Ishikawa (cell line): ENCODE measurements around the gene CLEC4C.

Source experiments
- CEBPB ChIP-seq: IDR thresholded peaks from 2 replicates; pipeline ENCODE4 v1.6.1; 2012
- EGR1 ChIP-seq: IDR thresholded peaks from 2 replicates; pipeline ENCODE4 v1.6.1; 2012
- EP300 ChIP-seq: IDR thresholded peaks from 2 replicates; pipeline ENCODE4 v1.6.1; 2012; ENCODE audit warnings: borderline replicate concordance
- FOXM1 ChIP-seq: IDR thresholded peaks from 2 replicates; pipeline ENCODE4 v1.6.1; 2012; ENCODE audit warnings: low read depth, borderline replicate concordance
- RAD21 ChIP-seq: IDR thresholded peaks from 2 replicates; pipeline ENCODE4 v1.6.1; 2012; ENCODE audit warnings: low read depth
- TAF1 ChIP-seq: IDR thresholded peaks from 2 replicates; pipeline ENCODE4 v1.6.1; 2012; ENCODE audit warnings: low read depth, mild to moderate bottlenecking
- TEAD4 ChIP-seq: IDR thresholded peaks from 2 replicates; pipeline ENCODE4 v1.6.1; 2012
- YY1 ChIP-seq: IDR thresholded peaks from 2 replicates; pipeline ENCODE4 v1.6.1; 2012; ENCODE audit warnings: low read depth
- TF ChIP-seq, protein P1 (sequence below): IDR thresholded peaks from 2 replicates; pipeline ENCODE4 v1.6.1; 2012
- TF ChIP-seq, protein P2 (sequence below): IDR thresholded peaks from 2 replicates; pipeline ENCODE4 v1.6.1; 2012; ENCODE audit warnings: low read depth, mild to moderate bottlenecking
- TF ChIP-seq, protein P3 (sequence below): IDR thresholded peaks from 2 replicates; pipeline ENCODE4 v1.6.1; 2012

DNA sequence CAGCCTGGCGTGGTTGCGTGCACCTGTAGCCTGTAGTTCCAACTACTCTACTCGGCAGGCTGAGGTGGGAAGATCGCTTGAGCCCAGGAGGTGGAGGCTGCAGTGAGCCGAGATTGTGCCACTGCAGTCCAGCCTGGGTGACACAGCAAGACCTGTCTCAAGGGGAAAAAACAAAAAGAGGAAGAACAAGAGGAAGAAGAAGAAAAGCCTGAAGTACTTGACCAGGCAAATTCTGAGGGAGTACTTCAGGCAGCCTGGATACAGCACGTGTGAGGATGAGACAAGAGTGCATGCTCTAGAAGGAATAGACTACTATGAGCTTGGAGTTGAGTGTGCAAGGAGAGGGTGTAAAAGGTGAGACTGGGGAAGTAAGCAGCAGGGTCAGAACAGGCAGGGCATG, 53.4 kb downstream of the CLEC4C start:
- TF ChIP-seq YY1 (no peak), EP300 (no peak), RAD21 (no peak), EGR1 (no peak), TAF1 (no peak), CEBPB (no peak), TEAD4 (no peak), FOXM1 (no peak)
- TF ChIP-seq, protein P1, sequence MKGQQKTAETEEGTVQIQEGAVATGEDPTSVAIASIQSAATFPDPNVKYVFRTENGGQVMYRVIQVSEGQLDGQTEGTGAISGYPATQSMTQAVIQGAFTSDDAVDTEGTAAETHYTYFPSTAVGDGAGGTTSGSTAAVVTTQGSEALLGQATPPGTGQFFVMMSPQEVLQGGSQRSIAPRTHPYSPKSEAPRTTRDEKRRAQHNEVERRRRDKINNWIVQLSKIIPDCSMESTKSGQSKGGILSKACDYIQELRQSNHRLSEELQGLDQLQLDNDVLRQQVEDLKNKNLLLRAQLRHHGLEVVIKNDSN, result no peak
- TF ChIP-seq, protein P2, sequence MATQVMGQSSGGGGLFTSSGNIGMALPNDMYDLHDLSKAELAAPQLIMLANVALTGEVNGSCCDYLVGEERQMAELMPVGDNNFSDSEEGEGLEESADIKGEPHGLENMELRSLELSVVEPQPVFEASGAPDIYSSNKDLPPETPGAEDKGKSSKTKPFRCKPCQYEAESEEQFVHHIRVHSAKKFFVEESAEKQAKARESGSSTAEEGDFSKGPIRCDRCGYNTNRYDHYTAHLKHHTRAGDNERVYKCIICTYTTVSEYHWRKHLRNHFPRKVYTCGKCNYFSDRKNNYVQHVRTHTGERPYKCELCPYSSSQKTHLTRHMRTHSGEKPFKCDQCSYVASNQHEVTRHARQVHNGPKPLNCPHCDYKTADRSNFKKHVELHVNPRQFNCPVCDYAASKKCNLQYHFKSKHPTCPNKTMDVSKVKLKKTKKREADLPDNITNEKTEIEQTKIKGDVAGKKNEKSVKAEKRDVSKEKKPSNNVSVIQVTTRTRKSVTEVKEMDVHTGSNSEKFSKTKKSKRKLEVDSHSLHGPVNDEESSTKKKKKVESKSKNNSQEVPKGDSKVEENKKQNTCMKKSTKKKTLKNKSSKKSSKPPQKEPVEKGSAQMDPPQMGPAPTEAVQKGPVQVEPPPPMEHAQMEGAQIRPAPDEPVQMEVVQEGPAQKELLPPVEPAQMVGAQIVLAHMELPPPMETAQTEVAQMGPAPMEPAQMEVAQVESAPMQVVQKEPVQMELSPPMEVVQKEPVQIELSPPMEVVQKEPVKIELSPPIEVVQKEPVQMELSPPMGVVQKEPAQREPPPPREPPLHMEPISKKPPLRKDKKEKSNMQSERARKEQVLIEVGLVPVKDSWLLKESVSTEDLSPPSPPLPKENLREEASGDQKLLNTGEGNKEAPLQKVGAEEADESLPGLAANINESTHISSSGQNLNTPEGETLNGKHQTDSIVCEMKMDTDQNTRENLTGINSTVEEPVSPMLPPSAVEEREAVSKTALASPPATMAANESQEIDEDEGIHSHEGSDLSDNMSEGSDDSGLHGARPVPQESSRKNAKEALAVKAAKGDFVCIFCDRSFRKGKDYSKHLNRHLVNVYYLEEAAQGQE, result no peak
- TF ChIP-seq, protein P3, sequence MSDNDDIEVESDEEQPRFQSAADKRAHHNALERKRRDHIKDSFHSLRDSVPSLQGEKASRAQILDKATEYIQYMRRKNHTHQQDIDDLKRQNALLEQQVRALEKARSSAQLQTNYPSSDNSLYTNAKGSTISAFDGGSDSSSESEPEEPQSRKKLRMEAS, result no peak
